GM18508 (cell line): ENCODE data around the gene HES3.

Source experiments
- ATAC-seq: cut with Tn5 transposase; IDR thresholded peaks from one replicate; pipeline ENCODE4 v1.9.1; 2021; ENCODE audit warnings: moderate number of reproducible peaks; ENCODE audit not compliant: insufficient read depth, unreplicated experiment

The HES3 gene

GRCh38 chr1:6245086-6245868 lies 1.3 kb downstream of the HES3 start:
- no peak for ATAC-seq

- no peak for ATAC-seq
Observed at GRCh38 chr1:6245869-6246496, 2.0 kb downstream of the HES3 start.

GRCh38 chr1:6246497-6247467 lies 2.8 kb downstream of the HES3 start:
- no peak for ATAC-seq

GRCh38 chr1:6247651-6248050 lies 3.7 kb downstream of the HES3 start:
- no peak for ATAC-seq

GRCh38 chr1:6248161-6248776 lies 4.3 kb downstream of the HES3 start:
- no peak for ATAC-seq

- ATAC-seq, result no peak
Observed at GRCh38 chr1:6248932-6249738, 5.2 kb downstream of the HES3 start.

- ATAC-seq, result no peak
Observed at GRCh38 chr1:6249739-6250689, 6.0 kb downstream of the HES3 start.

GRCh38 chr1:6251233-6251632 lies 7.3 kb downstream of the HES3 start:
- ATAC-seq, result no peak

- ATAC-seq, result no peak
Observed at GRCh38 chr1:6251681-6252373, 7.8 kb downstream of the HES3 start.

- no peak for ATAC-seq
Observed at GRCh38 chr1:6252374-6252710, 8.4 kb downstream of the HES3 start.

- no peak for ATAC-seq
Observed at GRCh38 chr1:6253380-6253779, 9.4 kb downstream of the HES3 start.

GRCh38 chr1:6254691-6255090 lies 10.7 kb downstream of the HES3 start:
- no peak for ATAC-seq

GRCh38 chr1:6256645-6257044 lies 12.7 kb downstream of the HES3 start:
- no peak for ATAC-seq

- ATAC-seq, result no peak
Observed at GRCh38 chr1:6257541-6258069, 13.6 kb downstream of the HES3 start.

GRCh38 chr1:6258675-6259074 lies 14.7 kb downstream of the HES3 start:
- no peak for ATAC-seq

GRCh38 chr1:6259491-6260362 lies 15.7 kb downstream of the HES3 start:
- ATAC-seq, result no peak

GRCh38 chr1:6260433-6260934 lies 16.5 kb downstream of the HES3 start:
- ATAC-seq, result no peak
